Psoas muscle (tissue), 8 donors: ENCODE results near the gene PFKL. TPM values are rescaled to one million over a fixed set of nuclear protein-coding genes. Genes with fewer than 3 reads are reported as not detected.

Experiments
- ATAC-seq, 4 donors: fragments of 200-7000 bp; cut with Tn5 transposase; one replicate each; pipeline ENCODE4 v1.9.1; 2020; ENCODE audit warnings: moderate library complexity in 3 of 4, mild to moderate bottlenecking in 2 of 4
- DNase-seq, 2 donors: peaks; one replicate each; pipeline ENCODE4 v3.0.0-alpha.2; 2020
- H3K27ac ChIP-seq: fragments of 200-600 bp; one replicate; pipeline ENCODE4 v1.8.0; 2022
- H3K27me3 ChIP-seq, 3 donors: fragments of 200-600 bp in 1 of 3; one replicate each; pipeline versions ENCODE4 v1.6.1 to v1.8.0; 2013 to 2022; ENCODE audit warnings: low read length in 2 of 3, mild to moderate bottlenecking in 2 of 3, moderate library complexity in 1 of 3; ENCODE audit not compliant: insufficient read depth in 3 of 3
- H3K36me3 ChIP-seq, 2 donors: fragments of 200-600 bp in 1 of 2; one replicate each; pipeline versions ENCODE4 v1.6.1 to v1.8.0; 2013 to 2022; ENCODE audit warnings: low read depth in 1 of 2, mild to moderate bottlenecking in 1 of 2, moderate library complexity in 1 of 2; ENCODE audit not compliant: insufficient read depth in 1 of 2
- H3K4me1 ChIP-seq: fragments of 200-600 bp; one replicate; pipeline ENCODE4 v1.8.0; 2022
- H3K4me3 ChIP-seq: fragments of 200-600 bp; one replicate; pipeline ENCODE4 v1.8.0; 2022; ENCODE audit warnings: mild to moderate bottlenecking
- H3K9me3 ChIP-seq: fragments of 200-600 bp; one replicate; pipeline ENCODE4 v1.8.0; 2022
- CTCF ChIP-seq: fragments of 200-600 bp; IDR thresholded peaks from one replicate; pipeline ENCODE4 v1.8.0; 2022; ENCODE audit warnings: antibody characterized with exemption
- WGBS, 3 donors: extraction: QIAGEN DNeasy Blood & Tissue Kit; methylation state at CpG; one replicate each; pipeline versions ENCODE4 v1.1.6 to v1.1.7; 2013; 5-methylcytosine and 5-hydroxymethylcytosine counted together
- intact Hi-C, 2 donors: fragments of 100-400 bp; cut with DNase I; formaldehyde crosslinking; loops; one replicate each; pipeline versions ENCODE4 v1.11.0 to v1.14.2; 2022
- polyA plus RNA-seq, 3 donors: library from polyadenylated mRNA; stranded (reverse); fragments of 200-250 nt; gene quantifications; one replicate each; pipeline ENCODE4 v1.2.3, GENCODE V29; 2013
- total RNA-seq, 4 donors: library from RNA; stranded (reverse); fragmentation: NEBNext Ultra II Directional in 2 of 4; extraction: Animal tissue kit (Norgen Biotek cat#: 25700) in 2 of 4; gene quantifications; one replicate each; pipeline versions ENCODE4 v1.2.1 to v1.2.4, GENCODE V29; 2021 to 2023
- donor health status: healthy with polysubstance abuse.
- donor health status: DM: no; HTN: no; CAD: no; lungs with moderate emphysema.
- donor health status: Bipolar disorder and iron deficiency.
- donor health status: healthy.
- donor health status: DM: yes; HTN: yes; CAD: no.
- donor health status: DM: no; HTN: no; CAD: no.
- donor health status: DM: no; HTN: no; CAD: no.
- donor health status: DM: yes; HTN: yes; CAD: no.

PFKL gene
- total and polyA plus RNA-seq, 7 donors: 9.2 to 33.6 (median 21.2) TPM

GRCh38 chr21:44296916-44297315, 2.9 kb upstream of the PFKL start:
- 76 to 82% (median 80%) methylated on average over 13 of the region's 13 CpGs for WGBS, 3 donors
- no peak for DNase-seq
- Histone ChIP-seq H3K4me3 (no peak overlapping the region), H3K9me3 (no peaks in the 10 kb centered on the region), H3K36me3 (no peaks in the 10 kb centered on the region), H3K27me3 (peaks cover 0 to 17% (median 7%) of the 10 kb centered on the region in 3 donors), H3K27ac (no peak overlapping the region), H3K4me1 (peaks cover 25% of the 10 kb centered on the region)
- intact Hi-C loops: no loop called here
- TF ChIP-seq CTCF: no peak
- no peak for ATAC-seq

GRCh38 chr21:44297525-44298290, 2.1 kb upstream of the PFKL start:
- Histone ChIP-seq H3K27me3 (peaks cover 0 to 17% (median 7%) of the 10 kb centered on the region in 3 donors), H3K9me3 (no peaks in the 10 kb centered on the region), H3K36me3 (no peaks in the 10 kb centered on the region), H3K4me3 (no peak overlapping the region), H3K4me1 (peaks cover 32% of the 10 kb centered on the region), H3K27ac (no peak overlapping the region)
- ATAC-seq: peak; percentile 62 to 80 (median 75)
- peak; percentile 70 for TF ChIP-seq CTCF
- WGBS, 3 donors: 22 to 30% (median 25%) methylated on average over 21 to 22 of the region's 22 CpGs
- peak; percentile 85 to 89 for DNase-seq
- intact Hi-C loops: no loop called here

GRCh38 chr21:44298301-44298700, 1.6 kb upstream of the PFKL start:
- ATAC-seq: no peak
- peaks cover 0 to 17% (median 7%) of the 10 kb centered on the region in 3 donors for H3K27me3 ChIP-seq
- H3K9me3 ChIP-seq: no peaks in the 10 kb centered on the region
- H3K27ac ChIP-seq: no peak overlapping the region
- no peaks in the 10 kb centered on the region for H3K36me3 ChIP-seq
- intact Hi-C loops: no loop called here
- peaks cover 32% of the 10 kb centered on the region for H3K4me1 ChIP-seq
- no peak for DNase-seq
- 91 to 95% (median 91%) methylated on average over 2 of the region's 2 CpGs for WGBS, 3 donors
- no peak for TF ChIP-seq CTCF
- no peak overlapping the region for H3K4me3 ChIP-seq

GRCh38 chr21:44299085-44299457, 782 bp upstream of the PFKL start:
- Histone ChIP-seq H3K27me3 (peaks cover 0 to 17% (median 4%) of the 10 kb centered on the region in 3 donors), H3K27ac (peak overlapping the region; percentile 74), H3K9me3 (no peaks in the 10 kb centered on the region), H3K4me1 (peaks cover 32% of the 10 kb centered on the region), H3K4me3 (peak overlapping the region; percentile 76), H3K36me3 (no peaks in the 10 kb centered on the region)
- intact Hi-C loops: no loop called here
- no peak for TF ChIP-seq CTCF
- ATAC-seq (no peak), DNase-seq (no peak)
- WGBS, 3 donors: 45 to 60% (median 50%) methylated on average over 10 of the region's 10 CpGs
